ENCODE results near the gene FALEC.
"Not testable (repeated sequence)": the region's sequence is repeated elsewhere in the genome, so short reads cannot be mapped to it uniquely, and the experiment has no call there.

The FALEC gene

DNA sequence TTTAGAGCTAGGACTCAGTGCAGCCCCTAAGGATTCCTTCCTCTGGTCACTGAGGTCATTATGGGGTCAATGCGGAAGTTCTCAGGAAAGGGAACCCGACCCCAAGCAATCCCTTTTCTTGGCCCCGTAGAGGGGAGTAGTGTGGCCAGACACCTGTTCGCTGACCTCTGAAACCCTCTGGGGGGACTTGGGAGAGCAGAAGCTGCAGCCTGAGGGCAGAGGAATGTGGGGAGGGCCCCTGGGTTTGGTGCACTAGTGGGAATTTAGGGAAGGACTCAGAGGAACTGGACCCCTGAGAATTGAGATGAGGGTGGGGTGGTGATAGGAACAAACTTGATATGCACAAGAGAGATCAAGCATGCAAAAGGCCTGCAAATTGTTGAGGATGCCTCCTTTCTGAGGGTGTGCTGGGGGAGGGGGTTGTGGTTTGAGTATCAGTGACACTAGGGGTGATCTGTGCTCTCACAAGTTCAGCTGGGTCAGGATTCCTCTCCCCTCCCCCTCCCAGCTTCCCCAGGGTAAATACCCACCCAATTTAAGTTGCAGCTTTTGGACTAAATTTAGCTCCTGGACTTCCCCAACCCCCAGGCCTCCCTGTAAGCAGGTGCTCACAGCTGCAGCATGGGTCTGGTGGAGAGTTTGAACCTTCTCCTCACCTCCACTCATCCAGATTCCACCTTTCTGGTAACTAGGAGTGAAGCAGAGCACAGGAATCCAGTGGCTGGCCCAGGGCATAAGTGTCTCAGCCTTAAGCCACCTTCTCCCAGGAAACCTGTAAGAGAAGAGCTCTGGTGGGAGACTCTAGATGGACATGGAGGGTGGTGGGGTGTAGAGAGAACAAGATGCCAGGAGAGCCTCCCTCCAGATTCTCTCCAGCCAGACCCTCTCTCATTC lies 47.1 kb downstream of the FALEC start:
- Histone ChIP-seq H3K36me3 (ENCODE audit: low read length) (no peaks in the 10 kb centered on the region), H3K4me3 (ENCODE audit: insufficient read depth, low read length, poor library complexity, severe bottlenecking) (peak overlapping the region; percentile 56), H3F3A (ENCODE audit: insufficient read depth) (peaks cover 69% of the 10 kb centered on the region), H3K9ac (ENCODE audit: low read length) (peak overlapping the region; percentile 70), H3K9me3 (ENCODE audit: insufficient read depth, low read length) (no peaks in the 10 kb centered on the region), H3K27ac (ENCODE audit: low read depth, low read length) (peak overlapping the region; percentile 99), H4K20me1 (ENCODE audit: low read depth, low read length) (no peaks in the 10 kb centered on the region), H3K9me2 (replicated peaks; ENCODE audit: insufficient read depth, low read length) (no peaks in the 10 kb centered on the region), H3K27me3 (ENCODE audit: low read length) (no peaks in the 10 kb centered on the region), H2AFZ (ENCODE audit: low read depth, low read length, severe bottlenecking) (no peak overlapping the region), H3K4me2 (ENCODE audit: low read depth, low read length, poor library complexity, severe bottlenecking) (peak overlapping the region; percentile 97), H3K79me2 (ENCODE audit: insufficient read depth, low read length) (peaks cover 15% of the 10 kb centered on the region; the same call in 1 of the 2 replicates)
- no peak for TF ChIP-seq EZH2phosphoT487 (conservative IDR thresholded peaks at IDR 0.05; ENCODE audit: low read length)
- TF ChIP-seq, protein P1, sequence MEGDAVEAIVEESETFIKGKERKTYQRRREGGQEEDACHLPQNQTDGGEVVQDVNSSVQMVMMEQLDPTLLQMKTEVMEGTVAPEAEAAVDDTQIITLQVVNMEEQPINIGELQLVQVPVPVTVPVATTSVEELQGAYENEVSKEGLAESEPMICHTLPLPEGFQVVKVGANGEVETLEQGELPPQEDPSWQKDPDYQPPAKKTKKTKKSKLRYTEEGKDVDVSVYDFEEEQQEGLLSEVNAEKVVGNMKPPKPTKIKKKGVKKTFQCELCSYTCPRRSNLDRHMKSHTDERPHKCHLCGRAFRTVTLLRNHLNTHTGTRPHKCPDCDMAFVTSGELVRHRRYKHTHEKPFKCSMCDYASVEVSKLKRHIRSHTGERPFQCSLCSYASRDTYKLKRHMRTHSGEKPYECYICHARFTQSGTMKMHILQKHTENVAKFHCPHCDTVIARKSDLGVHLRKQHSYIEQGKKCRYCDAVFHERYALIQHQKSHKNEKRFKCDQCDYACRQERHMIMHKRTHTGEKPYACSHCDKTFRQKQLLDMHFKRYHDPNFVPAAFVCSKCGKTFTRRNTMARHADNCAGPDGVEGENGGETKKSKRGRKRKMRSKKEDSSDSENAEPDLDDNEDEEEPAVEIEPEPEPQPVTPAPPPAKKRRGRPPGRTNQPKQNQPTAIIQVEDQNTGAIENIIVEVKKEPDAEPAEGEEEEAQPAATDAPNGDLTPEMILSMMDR (IDR thresholded peaks at IDR 0.05; ENCODE audit: insufficient read depth, low read length, poor library complexity, severe bottlenecking), result no peak

GRCh38 chr1:150563340-150564038 lies 47.9 kb downstream of the FALEC start:
- Histone ChIP-seq H3K79me2 (ENCODE audit: insufficient read depth, low read length) (peaks cover 15% of the 10 kb centered on the region; the same call in 1 of the 2 replicates), H3F3A (ENCODE audit: insufficient read depth) (peaks cover 77% of the 10 kb centered on the region), H3K27ac (ENCODE audit: low read depth, low read length) (peak overlapping the region; percentile 99), H3K9me2 (replicated peaks; ENCODE audit: insufficient read depth, low read length) (no peaks in the 10 kb centered on the region), H3K4me2 (ENCODE audit: low read depth, low read length, poor library complexity, severe bottlenecking) (peak overlapping the region; percentile 97), H4K20me1 (ENCODE audit: low read depth, low read length) (no peaks in the 10 kb centered on the region), H3K36me3 (ENCODE audit: low read length) (no peaks in the 10 kb centered on the region), H2AFZ (ENCODE audit: low read depth, low read length, severe bottlenecking) (no peak overlapping the region), H3K4me3 (ENCODE audit: insufficient read depth, low read length, poor library complexity, severe bottlenecking) (peak overlapping the region; percentile 42), H3K9ac (ENCODE audit: low read length) (peak overlapping the region; percentile 70), H3K27me3 (ENCODE audit: low read length) (no peaks in the 10 kb centered on the region), H3K9me3 (ENCODE audit: insufficient read depth, low read length) (no peaks in the 10 kb centered on the region)
- TF ChIP-seq EZH2phosphoT487 (conservative IDR thresholded peaks at IDR 0.05; ENCODE audit: low read length), result no peak
- TF ChIP-seq, protein P1 (IDR thresholded peaks at IDR 0.05; ENCODE audit: insufficient read depth, low read length, poor library complexity, severe bottlenecking), result no peak

DNA sequence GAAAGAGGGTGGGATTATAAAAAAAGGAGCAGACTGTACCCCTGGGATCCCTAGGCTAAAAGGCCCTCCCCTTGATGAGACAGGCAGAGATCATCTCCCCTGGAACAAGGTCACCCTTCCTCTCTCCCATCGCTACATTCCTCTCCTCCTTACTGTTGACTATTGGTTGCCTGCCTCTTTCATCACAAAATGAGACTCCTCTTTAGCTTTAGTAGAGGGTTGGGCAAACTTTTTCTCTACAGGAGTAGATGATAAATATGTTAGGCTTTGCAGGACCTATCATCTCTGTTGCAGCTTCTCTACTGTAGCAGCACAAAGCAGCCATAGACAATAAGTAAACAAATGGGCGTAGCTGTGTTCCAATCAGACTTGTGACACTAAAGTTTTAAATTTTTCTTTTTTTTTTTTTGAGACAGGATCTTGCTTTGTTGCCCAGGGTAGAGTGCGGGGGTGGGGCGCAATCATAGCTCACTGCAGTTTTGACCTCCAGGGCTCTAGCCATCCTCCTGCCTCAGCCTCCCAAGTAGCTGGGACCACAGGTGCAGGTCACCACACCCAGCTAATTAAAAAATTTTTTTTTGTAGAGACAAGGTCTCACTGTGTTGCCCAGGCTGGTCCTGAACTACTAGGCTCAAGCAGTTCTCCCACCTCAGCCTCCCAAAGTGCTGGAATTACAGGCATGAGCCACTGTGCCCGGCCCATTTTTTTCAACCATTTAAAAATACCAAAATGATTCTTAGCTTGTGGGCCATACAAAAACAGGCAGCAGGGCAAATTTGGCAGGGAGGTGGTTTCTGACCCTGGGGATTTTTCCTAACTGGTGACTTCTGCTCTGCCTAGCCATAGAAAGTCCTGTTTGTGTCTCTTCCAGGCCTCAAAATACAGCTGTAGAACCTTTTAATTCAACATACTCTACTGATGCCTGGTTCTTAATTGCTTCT lies 48.8 kb downstream of the FALEC start:
- Histone ChIP-seq H3K79me2 (ENCODE audit: insufficient read depth, low read length) (peaks cover 15% of the 10 kb centered on the region; the same call in 1 of the 2 replicates), H3K27me3 (ENCODE audit: low read length) (no peaks in the 10 kb centered on the region), H3K36me3 (ENCODE audit: low read length) (no peaks in the 10 kb centered on the region), H4K20me1 (ENCODE audit: low read depth, low read length) (no peaks in the 10 kb centered on the region), H3K27ac (ENCODE audit: low read depth, low read length) (peak overlapping the region; percentile 99), H3K4me2 (ENCODE audit: low read depth, low read length, poor library complexity, severe bottlenecking) (peak overlapping the region; percentile 97), H3K4me3 (ENCODE audit: insufficient read depth, low read length, poor library complexity, severe bottlenecking) (peak overlapping the region; percentile 11), H3K9ac (ENCODE audit: low read length) (peak overlapping the region; percentile 70), H2AFZ (ENCODE audit: low read depth, low read length, severe bottlenecking) (no peak overlapping the region), H3K9me2 (replicated peaks; ENCODE audit: insufficient read depth, low read length) (no peaks in the 10 kb centered on the region), H3F3A (ENCODE audit: insufficient read depth) (peaks cover 84% of the 10 kb centered on the region), H3K9me3 (ENCODE audit: insufficient read depth, low read length) (no peaks in the 10 kb centered on the region)
- TF ChIP-seq, protein P1 (IDR thresholded peaks at IDR 0.05; ENCODE audit: insufficient read depth, low read length, poor library complexity, severe bottlenecking), result no peak
- no peak for TF ChIP-seq EZH2phosphoT487 (conservative IDR thresholded peaks at IDR 0.05; ENCODE audit: low read length)

DNA sequence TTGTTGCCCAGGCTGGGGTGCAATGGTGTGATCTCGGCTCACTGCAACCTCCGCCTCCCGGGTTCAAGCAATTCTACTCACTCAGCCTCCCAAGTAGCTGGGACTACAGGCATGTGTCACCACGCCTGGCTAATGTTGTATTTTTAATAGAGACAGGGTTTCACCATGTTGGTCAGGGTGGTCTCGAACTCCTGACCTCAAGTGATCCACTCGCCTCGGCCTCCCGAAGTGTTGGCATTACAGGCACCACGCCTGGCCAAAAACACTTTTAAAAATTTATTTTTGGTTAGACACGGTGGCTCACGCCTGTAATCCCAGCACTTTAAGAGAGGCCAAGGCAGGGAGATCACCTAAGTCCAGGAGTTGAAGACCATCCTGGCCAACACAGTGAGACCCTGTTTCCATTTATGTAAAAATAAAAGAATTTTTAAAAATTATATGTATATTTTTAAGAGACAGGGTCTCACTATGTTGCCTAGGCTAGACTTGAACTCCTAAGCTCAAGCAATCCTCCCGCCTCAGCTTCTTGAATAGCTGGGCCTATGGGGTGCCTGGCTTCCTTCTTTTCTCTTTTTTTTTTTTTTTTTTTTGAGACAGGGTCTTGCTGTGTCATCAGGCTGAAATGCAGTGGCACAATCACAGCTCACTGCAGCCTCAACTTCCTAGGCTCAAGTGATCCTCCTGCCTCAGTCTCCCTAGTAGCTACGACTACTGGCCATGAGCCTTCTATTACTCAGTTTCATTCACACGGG lies 49.9 kb downstream of the FALEC start:
- H4K20me1 ChIP-seq (ENCODE audit: low read depth, low read length); H3K36me3 ChIP-seq (ENCODE audit: low read length); H2AFZ ChIP-seq (ENCODE audit: low read depth, low read length, severe bottlenecking); H3K27me3 ChIP-seq (ENCODE audit: low read length); H3K4me3 ChIP-seq (ENCODE audit: insufficient read depth, low read length, poor library complexity, severe bottlenecking); H3K9me2 ChIP-seq (replicated peaks; ENCODE audit: insufficient read depth, low read length); H3K9me3 ChIP-seq (ENCODE audit: insufficient read depth, low read length): not testable (repeated sequence)
- H3K27ac ChIP-seq (ENCODE audit: low read depth, low read length), result peak overlapping the region; percentile 99
- peak overlapping the region; percentile 70 for H3K9ac ChIP-seq (ENCODE audit: low read length)
- H3F3A ChIP-seq (ENCODE audit: insufficient read depth), result peaks cover 92% of the 10 kb centered on the region
- peaks cover 15% of the 10 kb centered on the region; the same call in 1 of the 2 replicates for H3K79me2 ChIP-seq (ENCODE audit: insufficient read depth, low read length)
- H3K4me2 ChIP-seq (ENCODE audit: low read depth, low read length, poor library complexity, severe bottlenecking), result peak overlapping the region; percentile 97
